Stimulated activated CD8-positive, alpha-beta memory T cell treated with anti-CD3 and anti-CD28 coated beads, Interleukin-12 subunit alpha, Interleukin-12 subunit beta, amount 100 ng/mL, for 1 hour (primary cell): ENCODE measurements around the gene C16orf54.
"Not testable (repeated sequence)": the region's sequence is repeated elsewhere in the genome, so short reads cannot be mapped to it uniquely, and the experiment has no call there.

ENCODE experiments used
- DNase-seq: peaks from one replicate; pipeline ENCODE4 v3.0.0-alpha.2; 2020; ENCODE audit warnings: low read depth

Gene C16orf54

GRCh38 chr16:29708917-29709600 is 36.7 kb downstream of the C16orf54 start:
- no peak for DNase-seq

GRCh38 chr16:29707160-29707559 is 38.6 kb downstream of the C16orf54 start:
- not testable (repeated sequence) for DNase-seq

DNA sequence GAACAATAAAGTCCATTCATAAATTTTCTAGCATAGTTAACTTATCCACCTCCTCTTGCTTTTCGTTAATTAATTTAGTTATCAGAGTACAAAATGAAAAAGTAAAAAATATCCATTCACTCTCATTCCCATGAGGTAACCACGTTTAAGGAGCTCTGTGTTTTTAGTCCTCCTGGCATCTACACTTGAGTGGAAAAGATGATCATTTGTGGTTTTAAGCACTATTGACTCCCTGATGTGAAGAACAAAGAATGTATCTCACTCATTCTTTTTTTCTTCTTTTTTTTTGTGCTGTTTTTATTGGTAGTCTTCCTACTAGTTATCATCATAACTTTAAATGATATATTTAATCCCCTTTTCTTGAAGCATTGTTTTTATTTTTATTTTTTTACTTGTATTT is 40.8 kb downstream of the C16orf54 start:
- no peak for DNase-seq

DNA sequence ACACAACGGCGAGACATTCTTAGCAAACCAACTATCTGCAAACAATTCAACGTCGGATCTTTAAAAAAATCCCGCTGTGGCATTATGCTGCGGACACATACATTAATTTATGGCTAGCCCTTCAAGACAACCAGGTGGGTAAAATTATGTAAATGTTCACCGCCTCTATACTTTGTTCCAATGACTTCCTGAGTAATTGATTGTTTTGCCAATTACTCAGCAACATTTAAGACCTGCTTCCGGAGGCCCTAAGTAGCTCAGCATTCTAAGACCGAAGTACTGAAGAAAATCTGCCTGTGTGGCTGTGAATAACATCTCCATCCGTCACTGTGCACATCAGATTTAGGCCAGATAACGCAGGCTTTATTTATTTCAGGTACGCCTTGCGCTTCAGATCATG is 43.5 kb downstream of the C16orf54 start:
- DNase-seq = no peak

DNA sequence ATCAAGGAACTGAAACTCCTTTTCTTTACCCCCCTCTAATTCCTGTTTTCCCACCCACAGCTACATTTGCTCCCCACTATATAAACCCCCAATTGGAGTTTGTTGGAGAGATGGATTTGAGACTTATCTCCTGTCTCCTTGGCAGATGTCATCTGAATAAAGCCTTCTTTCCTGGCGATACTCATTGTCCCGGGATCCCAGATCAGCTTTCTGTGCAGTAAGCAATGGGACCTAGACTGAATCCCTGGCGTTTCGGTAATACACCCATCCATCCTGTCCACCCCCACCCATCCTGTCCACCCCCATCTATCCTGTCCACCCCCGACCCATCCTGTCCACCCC is 44.6 kb downstream of the C16orf54 start:
- no peak for DNase-seq

- DNase-seq = peak; percentile 64
Measured at GRCh38 chr16:29700253-29700987, 45.4 kb downstream of the C16orf54 start.

- DNase-seq = no peak
Measured at GRCh38 chr16:29699324-29700219, 46.2 kb downstream of the C16orf54 start.

DNA sequence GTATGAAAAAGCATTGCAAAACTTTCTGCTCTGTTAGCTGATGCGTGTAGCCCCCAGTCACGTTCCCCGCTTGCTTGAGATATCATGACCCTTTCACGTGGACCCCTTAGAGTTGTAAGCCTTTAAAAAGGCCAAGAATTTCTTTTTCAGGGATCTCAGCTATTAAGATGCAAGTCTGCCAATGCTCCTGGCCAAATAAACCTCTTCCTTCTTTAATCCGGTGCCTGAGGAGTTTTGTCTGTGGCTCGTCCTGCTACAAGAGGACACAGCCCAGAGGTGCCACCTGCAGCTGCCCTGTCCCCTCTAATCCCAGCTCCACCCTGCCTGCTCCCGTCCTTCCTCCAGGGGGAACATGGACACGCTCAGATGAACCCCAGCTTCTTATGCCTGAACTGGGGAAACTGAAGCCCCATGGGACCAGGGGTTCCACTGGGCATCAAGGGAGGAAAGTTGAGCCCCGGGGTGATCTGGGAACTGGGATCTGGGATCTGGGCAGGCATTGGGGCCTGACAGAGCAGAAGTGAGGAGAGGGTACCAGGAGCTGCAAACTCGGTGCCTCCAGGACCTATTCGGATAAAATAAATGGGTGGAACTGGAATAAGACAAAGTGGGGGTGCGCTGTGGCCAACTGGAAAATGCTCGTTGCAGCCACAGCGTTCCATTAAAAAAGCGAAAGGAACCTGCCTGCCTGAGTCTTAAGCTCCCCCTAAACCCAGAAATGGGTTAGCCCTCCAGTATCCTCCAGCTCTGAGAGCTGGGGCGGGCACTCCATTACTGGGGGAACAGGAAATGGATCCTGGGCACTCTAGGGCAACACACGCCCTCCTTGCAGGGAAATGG is 47.1 kb downstream of the C16orf54 start:
- no peak for DNase-seq

DNA sequence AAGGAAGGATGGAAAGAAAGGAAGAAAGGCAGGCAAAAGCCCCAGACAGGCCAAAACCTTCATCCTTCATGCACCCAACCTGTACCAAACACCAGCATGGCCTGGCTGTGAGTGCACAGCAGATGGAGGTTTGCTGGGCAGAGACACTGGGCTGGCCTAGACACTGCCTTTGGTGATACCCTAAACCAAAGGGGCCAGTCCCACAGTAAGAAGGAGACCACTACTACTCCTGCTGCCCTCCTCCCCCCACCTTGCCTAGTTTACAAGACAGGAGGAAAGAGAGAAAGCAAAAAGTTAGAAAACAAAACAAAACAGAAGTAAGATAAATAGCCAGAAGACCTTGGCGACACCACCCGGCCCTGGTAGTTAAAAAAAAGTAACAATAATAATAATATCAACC is 47.7 kb downstream of the C16orf54 start:
- no peak for DNase-seq

- DNase-seq = no peak
Measured at GRCh38 chr16:29697391-29697790, 48.4 kb downstream of the C16orf54 start.

DNA sequence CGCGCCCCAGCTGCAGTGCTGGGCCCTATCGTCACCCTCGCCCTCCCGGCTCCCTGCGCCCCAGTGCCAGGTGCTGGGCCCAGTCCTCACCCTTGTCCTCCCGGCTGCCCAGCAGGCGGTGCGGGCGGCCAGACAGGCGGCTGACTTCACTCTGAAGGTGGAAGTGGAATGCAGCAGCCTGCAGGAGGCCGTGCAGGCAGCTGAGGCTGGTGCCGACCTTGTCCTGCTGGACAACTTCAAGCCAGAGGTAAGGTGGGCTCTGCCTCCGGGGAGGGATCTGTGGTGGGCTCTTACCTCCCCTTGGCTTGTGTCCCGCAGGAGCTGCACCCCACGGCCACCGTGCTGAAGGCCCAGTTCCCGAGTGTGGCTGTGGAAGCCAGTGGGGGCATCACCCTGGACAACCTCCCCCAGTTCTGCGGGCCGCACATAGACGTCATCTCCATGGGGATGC is 48.9 kb downstream of the C16orf54 start:
- no peak for DNase-seq

GRCh38 chr16:29695675-29696074 is 50.1 kb downstream of the C16orf54 start:
- not testable (repeated sequence) for DNase-seq

DNA sequence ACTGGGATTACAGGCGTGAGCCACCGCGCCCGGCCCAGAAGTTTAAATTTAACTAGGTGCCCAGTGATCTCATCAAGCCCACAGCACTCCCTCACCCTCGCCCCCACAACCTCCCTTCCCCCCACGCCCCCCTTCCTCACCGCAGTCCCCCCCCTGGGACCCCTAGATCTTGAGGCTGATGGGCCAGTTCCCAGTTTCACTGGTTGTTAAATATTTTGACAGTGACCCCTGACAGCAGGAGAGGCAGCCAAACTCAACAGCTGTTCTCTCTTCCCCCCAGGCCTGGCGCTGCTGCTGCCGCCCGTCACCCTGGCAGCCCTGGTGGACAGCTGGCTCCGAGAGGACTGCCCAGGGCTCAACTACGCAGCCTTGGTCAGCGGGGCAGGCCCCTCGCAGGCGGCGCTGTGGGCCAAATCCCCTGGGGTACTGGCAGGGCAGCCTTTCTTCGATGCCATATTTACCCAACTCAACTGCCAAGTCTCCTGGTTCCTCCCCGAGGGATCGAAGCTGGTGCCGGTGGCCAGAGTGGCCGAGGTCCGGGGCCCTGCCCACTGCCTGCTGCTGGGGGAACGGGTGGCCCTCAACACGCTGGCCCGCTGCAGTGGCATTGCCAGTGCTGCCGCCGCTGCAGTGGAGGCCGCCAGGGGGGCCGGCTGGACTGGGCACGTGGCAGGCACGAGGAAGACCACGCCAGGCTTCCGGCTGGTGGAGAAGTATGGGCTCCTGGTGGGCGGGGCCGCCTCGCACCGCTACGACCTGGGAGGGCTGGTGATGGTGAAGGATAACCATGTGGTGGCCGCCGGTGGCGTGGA is 51.2 kb downstream of the C16orf54 start:
- DNase-seq = no peak

DNA sequence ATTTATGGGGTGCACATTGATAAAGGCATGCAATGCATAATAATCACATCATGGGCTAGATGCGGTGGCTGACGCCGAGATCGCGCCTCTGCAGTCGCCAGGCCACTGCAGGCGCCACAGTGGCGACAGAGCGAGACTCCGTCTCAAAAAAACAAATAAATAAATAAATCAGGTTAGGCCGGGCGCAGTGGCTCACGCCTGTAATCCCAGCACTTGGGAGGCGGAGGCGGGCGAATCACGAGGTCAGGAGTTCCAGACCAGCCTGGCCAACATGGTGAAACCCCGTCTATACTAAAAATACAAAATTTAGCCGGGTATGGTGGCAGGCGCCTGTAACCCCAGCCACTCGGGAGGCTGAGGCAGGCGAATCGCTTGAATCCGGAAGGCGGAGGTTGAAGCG is 53.2 kb downstream of the C16orf54 start:
- DNase-seq = not testable (repeated sequence)
